Mucosa of rectum (tissue), 2 donors: ENCODE data around the gene CDKN1C.
"Not testable (repeated sequence)": the region's sequence is repeated elsewhere in the genome, so short reads cannot be mapped to it uniquely, and the experiment has no call there.

ENCODE experiments used
- H3K27ac ChIP-seq, 2 donors: one replicate each; pipeline ENCODE4 v1.7.0; 2013; ENCODE audit warnings: inconsistent platforms in 2 of 2, low read depth in 2 of 2, low read length in 2 of 2
- H3K27me3 ChIP-seq, 2 donors: one replicate each; pipeline ENCODE4 v1.7.0; 2013; ENCODE audit warnings: low read length in 2 of 2; ENCODE audit not compliant: control insufficient read depth in 2 of 2, insufficient read depth in 2 of 2
- H3K36me3 ChIP-seq, 2 donors: one replicate each; pipeline ENCODE4 v1.7.0; 2013; ENCODE audit warnings: low read length in 2 of 2; ENCODE audit not compliant: control insufficient read depth in 2 of 2, insufficient read depth in 2 of 2
- H3K4me1 ChIP-seq, 2 donors: one replicate each; pipeline ENCODE4 v1.7.0; 2013; ENCODE audit warnings: low read length in 2 of 2, mild to moderate bottlenecking in 1 of 2; ENCODE audit not compliant: control insufficient read depth in 2 of 2, insufficient read depth in 2 of 2
- H3K4me3 ChIP-seq, 2 donors: one replicate each; pipeline ENCODE4 v1.7.0; 2013; ENCODE audit warnings: low read length in 2 of 2
- H3K9ac ChIP-seq, 2 donors: one replicate each; pipeline ENCODE4 v1.7.0; 2013; ENCODE audit warnings: low read length in 2 of 2, low read depth in 1 of 2, mild to moderate bottlenecking in 1 of 2
- H3K9me3 ChIP-seq, 2 donors: one replicate each; pipeline ENCODE4 v1.7.0; 2013; ENCODE audit warnings: low read length in 2 of 2; ENCODE audit not compliant: control insufficient read depth in 2 of 2
- donor health status: healthy.
- donor health status: Normal muscosa, but diverticular disease.

The CDKN1C gene

DNA sequence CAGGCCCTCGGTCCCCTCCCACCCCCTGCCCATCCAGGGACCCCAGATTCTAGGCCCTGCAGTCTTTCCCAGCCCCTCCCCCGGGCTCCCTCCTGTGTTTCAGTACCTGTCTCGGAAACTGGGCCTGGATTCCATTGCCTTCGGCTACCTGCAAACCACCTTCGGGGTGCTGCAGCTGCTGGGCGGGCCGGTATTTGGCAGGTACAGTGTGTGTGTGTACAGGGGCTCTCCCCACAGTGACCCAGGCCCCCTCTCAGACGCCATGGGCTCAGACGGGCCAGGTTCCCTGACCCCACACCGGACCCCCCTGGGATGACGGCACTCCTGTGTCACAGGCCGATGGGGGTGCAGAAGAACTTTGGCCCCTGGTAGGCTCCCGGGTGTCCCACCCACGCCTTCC, 22.6 kb upstream of the CDKN1C start:
- Histone ChIP-seq H3K27me3 (no peaks in the 10 kb centered on the region), H3K36me3 (no peaks in the 10 kb centered on the region), H3K9me3 (no peaks in the 10 kb centered on the region), H3K4me3 (no peak overlapping the region), H3K27ac (no peak overlapping the region), H3K4me1 (peaks cover 43 to 44% of the 10 kb centered on the region in 2 donors), H3K9ac (no peak overlapping the region)

DNA sequence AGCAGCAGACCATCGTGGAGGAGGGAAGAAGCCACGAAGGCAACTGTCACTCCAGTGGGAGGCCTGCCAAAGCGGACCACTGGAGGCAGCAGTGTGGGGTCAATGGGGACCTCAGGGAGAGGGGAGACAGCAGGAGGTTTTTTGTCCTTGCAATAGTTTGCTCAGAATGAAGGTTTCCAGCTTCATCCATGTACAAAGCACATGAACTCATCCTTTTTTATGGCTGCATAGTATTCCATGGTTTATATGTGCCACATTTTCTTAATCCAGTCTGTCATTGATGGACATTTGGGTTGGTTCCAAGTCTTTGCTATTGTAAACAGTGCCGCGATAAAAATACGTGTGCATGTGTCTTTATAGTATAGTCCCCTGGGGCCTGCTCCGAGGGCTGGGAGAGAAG, 19.7 kb upstream of the CDKN1C start:
- H3K9me3 ChIP-seq, H3K27me3 ChIP-seq, H3K36me3 ChIP-seq: not testable (repeated sequence)
- Histone ChIP-seq H3K9ac (peak overlapping the region; percentile 81 to 96), H3K27ac (peak overlapping the region; percentile 96 to 97), H3K4me3 (peak overlapping the region; percentile 9 to 56), H3K4me1 (peaks cover 33 to 36% of the 10 kb centered on the region in 2 donors)

DNA sequence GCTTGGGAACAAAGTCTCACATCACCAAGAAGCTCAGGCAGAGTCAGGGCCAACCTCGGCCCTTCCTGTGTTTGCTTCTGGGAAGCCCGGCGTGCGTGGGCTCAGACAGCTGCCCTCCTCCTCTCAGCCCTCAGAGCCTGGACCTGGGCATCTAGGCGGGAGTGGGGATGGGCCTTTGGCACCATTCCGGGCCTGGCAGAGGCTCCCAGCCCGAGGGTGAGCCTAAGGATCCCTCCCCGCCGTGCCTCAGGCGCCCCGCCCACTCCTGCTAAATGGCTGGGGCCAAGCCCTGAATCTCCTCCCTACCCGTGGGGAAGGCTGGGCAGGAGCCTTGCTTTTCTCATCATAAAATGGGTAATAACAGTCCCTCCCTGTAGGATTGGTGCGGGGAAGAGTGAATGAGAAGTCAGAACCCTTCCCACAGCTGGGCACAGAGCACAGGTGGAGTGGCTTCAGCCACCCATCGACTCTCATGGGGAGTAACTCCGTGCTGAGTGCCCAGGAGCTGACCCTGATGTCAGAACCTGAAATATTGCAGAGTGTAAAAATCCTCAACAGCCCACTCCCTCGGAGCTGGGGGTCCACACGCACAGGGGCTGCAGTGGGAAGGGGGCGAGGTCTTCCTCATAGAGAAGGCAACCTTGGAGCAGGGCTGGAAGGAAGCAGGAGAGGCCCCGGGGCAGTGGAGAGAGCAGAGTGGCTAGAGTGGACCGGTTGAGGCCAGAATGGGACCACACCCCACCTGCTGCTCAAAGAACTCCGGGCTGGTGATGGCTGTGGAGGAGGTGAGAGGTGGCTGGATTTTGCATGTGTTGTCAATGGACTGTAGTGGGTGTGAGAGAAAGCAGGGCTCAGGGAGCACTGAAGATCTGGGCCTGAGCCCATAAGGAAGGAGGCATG, 18.8 kb upstream of the CDKN1C start:
- H3K27ac ChIP-seq: peak overlapping the region; percentile 96 to 97
- peaks cover 33 to 36% of the 10 kb centered on the region in 2 donors for H3K4me1 ChIP-seq
- peak overlapping the region; percentile 87 to 96 for H3K4me3 ChIP-seq
- H3K9me3 ChIP-seq: no peaks in the 10 kb centered on the region
- peak overlapping the region; percentile 81 to 96 for H3K9ac ChIP-seq
- no peaks in the 10 kb centered on the region for H3K36me3 ChIP-seq
- H3K27me3 ChIP-seq: no peaks in the 10 kb centered on the region

DNA sequence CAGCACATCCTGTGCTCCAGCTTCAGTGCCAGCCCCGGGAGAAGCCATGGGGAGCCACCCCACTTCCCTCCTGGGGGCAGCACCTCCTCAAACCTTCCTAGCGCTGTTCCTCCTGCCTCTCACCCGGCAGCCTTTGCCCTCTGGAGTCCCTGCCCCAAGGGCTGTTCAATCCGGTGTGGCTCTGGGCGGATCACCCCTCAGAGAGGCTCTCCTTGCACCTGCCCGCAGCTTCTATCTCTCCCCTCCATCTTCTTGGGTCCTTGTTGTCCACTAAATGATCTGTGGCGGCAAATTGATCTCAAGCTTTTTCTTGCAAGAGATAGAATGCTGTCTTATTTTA, 18.1 kb upstream of the CDKN1C start:
- Histone ChIP-seq H3K36me3 (no peaks in the 10 kb centered on the region), H3K4me1 (peaks cover 38 to 42% of the 10 kb centered on the region in 2 donors), H3K9ac (peak overlapping the region; percentile 95 to 96), H3K4me3 (peak overlapping the region; percentile 87 to 96), H3K27me3 (no peaks in the 10 kb centered on the region), H3K27ac (peak overlapping the region; percentile 96 to 97), H3K9me3 (no peaks in the 10 kb centered on the region)

DNA sequence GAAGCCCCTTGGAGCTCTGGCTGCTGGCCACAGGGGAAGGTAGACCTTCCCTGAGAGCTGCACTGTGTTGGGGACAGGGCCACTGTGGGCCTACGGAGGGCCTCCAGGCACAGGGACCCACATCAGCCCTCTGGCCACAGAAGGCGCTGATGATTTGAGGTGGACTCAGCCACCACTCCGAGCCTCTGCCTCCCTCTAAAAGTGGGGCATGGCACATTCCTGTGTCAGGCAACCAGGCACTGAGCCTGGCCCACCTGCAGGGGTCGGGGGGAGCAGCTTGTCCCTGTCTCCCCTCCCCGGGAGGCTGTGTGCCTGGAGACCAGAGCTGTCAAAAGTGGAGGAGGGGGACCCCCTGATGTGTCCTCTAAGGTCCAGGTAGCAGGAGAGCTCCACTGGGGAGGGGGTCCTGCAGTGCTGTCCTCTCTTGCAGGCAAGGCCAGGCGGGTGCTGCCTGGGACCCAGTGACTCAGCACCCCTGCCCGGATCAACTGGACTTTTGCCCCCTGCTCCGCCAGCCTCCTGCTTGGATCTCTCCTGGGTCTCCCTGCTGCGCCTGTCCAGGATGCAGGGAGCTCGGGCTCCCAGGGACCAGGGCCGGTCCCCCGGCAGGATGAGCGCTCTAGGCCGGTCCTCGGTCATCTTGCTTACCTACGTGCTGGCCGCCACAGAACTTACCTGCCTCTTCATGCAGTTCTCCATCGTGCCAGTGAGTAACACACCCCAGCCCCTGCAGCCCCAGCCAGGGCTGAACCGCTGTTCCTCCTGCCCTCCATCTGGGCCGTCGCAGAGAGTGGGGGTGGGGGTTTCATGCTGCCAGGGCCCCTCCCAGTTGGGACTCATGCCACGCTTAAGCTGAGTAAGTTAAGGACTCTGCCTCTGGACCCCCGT, 17.5 kb upstream of the CDKN1C start:
- Histone ChIP-seq H3K27ac (peak overlapping the region; percentile 96 to 97), H3K9ac (peak overlapping the region; percentile 95 to 96), H3K9me3 (no peaks in the 10 kb centered on the region), H3K36me3 (no peaks in the 10 kb centered on the region), H3K27me3 (no peaks in the 10 kb centered on the region), H3K4me3 (peak overlapping the region; percentile 87 to 96), H3K4me1 (peaks cover 38 to 42% of the 10 kb centered on the region in 2 donors)

DNA sequence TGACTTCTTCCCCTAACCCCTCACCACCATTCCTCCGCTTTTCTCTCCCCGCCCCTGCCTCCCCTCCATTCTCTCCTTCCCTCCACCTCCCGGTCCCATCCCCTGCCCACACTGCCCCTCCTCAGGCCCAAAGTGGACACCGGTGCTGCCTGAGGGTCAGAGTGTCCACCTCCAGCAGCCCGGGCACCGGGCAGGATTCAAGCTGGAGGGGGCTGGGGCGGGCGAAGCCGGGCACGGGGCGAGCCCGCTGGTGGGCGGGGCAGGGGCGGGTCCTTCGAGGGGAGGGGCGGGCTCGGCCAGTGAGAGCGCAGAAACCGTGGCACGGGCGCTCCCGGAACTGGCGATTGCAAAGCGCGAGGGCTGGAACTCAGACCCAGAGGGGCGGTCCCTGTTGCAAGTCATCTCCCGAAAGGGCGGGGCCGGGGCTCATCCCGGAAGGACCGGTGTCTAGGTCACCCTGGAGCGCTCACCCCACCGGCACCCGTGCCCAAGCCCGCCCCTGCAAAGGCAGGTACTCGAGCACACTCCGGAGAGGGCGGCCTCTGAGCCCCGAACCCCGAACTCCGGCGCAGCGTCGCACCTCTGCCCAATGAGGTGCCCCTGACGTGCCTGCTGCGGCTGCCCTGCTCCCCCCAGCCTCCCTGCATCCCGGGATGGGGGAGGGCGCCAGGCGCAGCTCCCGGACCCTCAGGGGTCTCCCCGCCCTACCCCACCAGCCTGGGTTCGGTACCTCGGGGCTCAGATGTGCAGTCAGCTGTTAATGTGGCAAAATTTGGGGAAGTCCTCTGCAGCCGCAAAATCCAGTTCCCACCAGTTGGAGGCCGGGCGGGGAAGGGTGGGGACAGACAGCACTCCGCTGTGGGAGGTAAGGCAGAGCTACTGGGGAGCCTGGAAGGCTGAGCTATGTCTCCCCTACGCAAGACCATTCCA, 16.5 kb upstream of the CDKN1C start:
- Histone ChIP-seq H3K9me3 (no peaks in the 10 kb centered on the region), H3K4me3 (peak overlapping the region; percentile 87 to 96), H3K4me1 (peaks cover 38 to 42% of the 10 kb centered on the region in 2 donors), H3K9ac (peak overlapping the region; percentile 95 to 96), H3K27ac (peak overlapping the region; percentile 96 to 97), H3K27me3 (no peaks in the 10 kb centered on the region), H3K36me3 (no peaks in the 10 kb centered on the region)

DNA sequence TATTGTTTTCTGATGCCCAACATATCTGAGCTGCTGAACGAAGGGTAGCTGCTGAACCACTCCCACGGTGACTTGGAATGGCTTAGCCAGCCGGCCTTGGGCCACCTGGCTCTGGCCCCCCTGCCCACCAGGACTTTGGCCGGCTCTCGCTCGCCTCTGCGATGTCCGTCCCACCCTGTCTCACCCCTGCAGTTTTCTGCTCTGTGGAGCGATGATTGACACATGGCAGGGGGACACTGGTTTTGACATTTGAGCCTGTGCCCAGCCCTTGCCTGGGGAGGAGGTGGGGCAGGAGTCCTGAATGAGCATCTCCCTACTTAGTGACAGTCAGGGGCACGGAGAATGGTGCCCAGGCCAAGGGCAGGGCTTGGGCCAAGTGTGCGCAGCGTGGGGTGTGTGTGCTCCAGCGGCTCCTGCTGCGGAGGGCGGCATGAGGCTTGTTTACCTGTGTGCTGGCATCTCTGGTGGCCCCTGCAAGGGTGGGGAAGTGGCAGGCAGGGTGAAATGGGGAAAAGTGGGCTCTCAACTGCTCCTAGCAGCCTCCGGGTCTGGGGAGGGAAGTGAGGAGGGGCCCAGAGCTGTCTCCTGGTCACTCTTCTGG, 15.7 kb upstream of the CDKN1C start:
- Histone ChIP-seq H3K27me3 (no peaks in the 10 kb centered on the region), H3K27ac (peak overlapping the region; percentile 85 to 97), H3K4me1 (peaks cover 38 to 42% of the 10 kb centered on the region in 2 donors), H3K4me3 (peak overlapping the region; percentile 59 to 79), H3K9ac (peak overlapping the region; percentile 75 to 89), H3K36me3 (no peaks in the 10 kb centered on the region), H3K9me3 (no peaks in the 10 kb centered on the region)

DNA sequence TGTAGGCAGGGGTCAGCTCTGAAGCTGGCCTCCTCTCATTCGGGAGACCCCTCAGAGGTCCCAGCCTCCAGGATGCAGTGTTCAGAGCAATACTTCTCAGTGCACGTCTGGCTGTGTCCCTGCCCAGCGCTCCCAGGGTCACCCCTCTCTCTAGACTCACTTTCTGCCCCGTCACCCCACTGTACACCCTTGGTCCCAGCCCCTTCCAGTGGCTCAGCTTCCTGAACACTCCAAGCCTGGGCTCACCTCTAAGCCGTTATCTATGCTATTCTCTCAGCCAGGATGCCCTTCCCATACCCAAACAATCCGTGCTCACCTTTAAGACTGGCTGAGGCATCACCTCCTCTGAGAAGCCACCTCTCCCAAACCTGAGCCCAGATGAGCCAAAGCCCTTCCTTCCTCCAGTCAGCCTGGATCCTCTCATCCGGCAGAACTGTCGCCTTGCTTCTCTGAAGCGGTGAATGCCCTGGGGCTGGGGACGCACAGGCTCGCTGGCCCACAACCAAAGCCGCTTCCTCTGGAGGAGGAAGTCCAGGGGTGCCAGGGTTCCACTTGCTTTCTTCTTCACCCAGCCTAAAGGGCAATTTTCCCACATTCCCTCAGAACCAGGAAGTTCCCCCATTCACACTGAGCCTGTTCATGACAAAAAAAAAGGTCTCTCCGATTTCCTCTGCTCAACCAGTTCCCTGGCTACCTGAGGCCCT, 13.7 kb upstream of the CDKN1C start:
- H3K9me3 ChIP-seq: no peaks in the 10 kb centered on the region
- no peaks in the 10 kb centered on the region for H3K36me3 ChIP-seq
- no peaks in the 10 kb centered on the region for H3K27me3 ChIP-seq
- H3K4me1 ChIP-seq: peaks cover 28 to 31% of the 10 kb centered on the region in 2 donors
- H3K9ac ChIP-seq: no peak overlapping the region
- peak overlapping the region in 1 of 2 donors; percentile 31 for H3K4me3 ChIP-seq
- peak overlapping the region; percentile 42 to 76 for H3K27ac ChIP-seq
